ENCODE measurements around the gene VMAC. TPM values are rescaled to one million over a fixed set of nuclear protein-coding genes. Genes with fewer than 3 reads are reported as not detected.

Gene VMAC
- total and polyA plus RNA-seq, 2 of the 13 experiments (the other 11 are each of a cell fraction or from before 2014, with no cell fraction given) = 2.4 TPM

DNA sequence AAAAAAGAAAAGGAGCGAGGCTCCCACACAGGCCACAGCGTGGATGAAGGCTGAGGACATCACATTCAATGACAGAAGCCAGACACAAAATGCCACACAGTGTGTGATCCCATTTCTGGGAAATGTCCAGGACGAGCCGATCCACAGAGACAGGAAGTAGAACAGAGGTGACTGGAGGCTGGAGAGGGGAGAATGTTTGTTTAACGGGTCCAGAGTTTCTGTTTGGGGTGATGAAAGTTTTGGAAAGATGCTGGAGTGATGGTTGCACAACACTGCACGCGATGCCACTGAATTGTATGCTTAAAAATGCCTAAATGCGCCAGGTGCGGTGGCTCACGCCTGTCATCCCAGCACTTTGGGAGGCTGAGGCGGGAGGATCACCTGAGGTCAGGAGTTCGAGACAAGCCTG is 33.7 kb upstream of the VMAC start (continued):
- TF ChIP-seq ZFX (CRISPR knock-in tag; IDR thresholded peaks at IDR 0.05; ENCODE audit: low read depth) (peak; percentile 35; the same call in 1 of the 2 replicates), ZNF296 (CRISPR knock-in tag; conservative IDR thresholded peaks at IDR 0.05) (no peak), ZC3H13 (CRISPR knock-in tag; IDR thresholded peaks at IDR 0.05) (peak; percentile 75), CCDC6 (CRISPR knock-in tag; IDR thresholded peaks at IDR 0.05) (peak; percentile 96; the same call in 1 of the 2 replicates), POLR2G (IDR thresholded peaks at IDR 0.05; ENCODE audit: low read depth, low read length) (peak; percentile 72), ATM (IDR thresholded peaks at IDR 0.05; ENCODE audit: borderline replicate concordance) (no peak), HOXA5 (CRISPR knock-in tag; IDR thresholded peaks at IDR 0.05) (peak; percentile 89), NAIF1 (CRISPR knock-in tag; IDR thresholded peaks at IDR 0.05; ENCODE audit: borderline replicate concordance) (no peak), TCF7L2 (IDR thresholded peaks at IDR 0.05; ENCODE audit: low read depth, low read length) (no peak), NFIC (IDR thresholded peaks at IDR 0.05; ENCODE audit: low read length) (peak; percentile 90), ZNF883 (CRISPR knock-in tag; IDR thresholded peaks at IDR 0.05; ENCODE audit: not compliant biosample characterization) (no peak), ZNF431 (CRISPR knock-in tag; IDR thresholded peaks at IDR 0.05; ENCODE audit: borderline replicate concordance, low read depth) (peak; percentile 81), SP1 (IDR thresholded peaks at IDR 0.05) (no peak), SP1 (CRISPR knock-in tag; IDR thresholded peaks at IDR 0.05) (no peak), CREB1 (IDR thresholded peaks at IDR 0.05) (peak; percentile 55), CREB1 (CRISPR knock-in tag; IDR thresholded peaks at IDR 0.05) (peak; percentile 65), KDM5A (IDR thresholded peaks at IDR 0.05; ENCODE audit: borderline replicate concordance, low read length) (no peak), CBX1 (IDR thresholded peaks at IDR 0.05; ENCODE audit: low read depth) (peak; percentile 61), KAT2B (IDR thresholded peaks at IDR 0.05; ENCODE audit: borderline replicate concordance, low read depth, low read length) (no peak), MZF1 (CRISPR knock-in tag; IDR thresholded peaks at IDR 0.05; ENCODE audit: borderline replicate concordance) (no peak; the same call in 1 of the 2 replicates), JUND (CRISPR knock-in tag; IDR thresholded peaks at IDR 0.05) (peak; percentile 78)
- TF ChIP-seq, protein P1, sequence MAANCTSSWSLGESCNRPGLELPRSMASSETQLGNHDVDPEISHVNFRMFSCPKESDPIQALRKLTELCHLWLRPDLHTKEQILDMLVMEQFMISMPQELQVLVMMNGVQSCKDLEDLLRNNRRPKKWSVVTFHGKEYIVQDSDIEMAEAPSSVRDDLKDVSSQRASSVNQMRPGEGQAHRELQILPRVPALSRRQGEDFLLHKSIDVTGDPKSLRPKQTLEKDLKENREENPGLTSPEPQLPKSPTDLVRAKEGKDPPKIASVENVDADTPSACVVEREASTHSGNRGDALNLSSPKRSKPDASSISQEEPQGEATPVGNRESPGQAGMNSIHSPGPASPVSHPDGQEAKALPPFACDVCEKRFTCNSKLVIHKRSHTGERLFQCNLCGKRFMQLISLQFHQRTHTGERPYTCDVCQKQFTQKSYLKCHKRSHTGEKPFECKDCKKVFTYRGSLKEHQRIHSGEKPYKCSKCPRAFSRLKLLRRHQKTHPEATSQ (CRISPR knock-in tag; IDR thresholded peaks at IDR 0.05; ENCODE audit: borderline replicate concordance) = no peak
- TF ChIP-seq, protein P2, sequence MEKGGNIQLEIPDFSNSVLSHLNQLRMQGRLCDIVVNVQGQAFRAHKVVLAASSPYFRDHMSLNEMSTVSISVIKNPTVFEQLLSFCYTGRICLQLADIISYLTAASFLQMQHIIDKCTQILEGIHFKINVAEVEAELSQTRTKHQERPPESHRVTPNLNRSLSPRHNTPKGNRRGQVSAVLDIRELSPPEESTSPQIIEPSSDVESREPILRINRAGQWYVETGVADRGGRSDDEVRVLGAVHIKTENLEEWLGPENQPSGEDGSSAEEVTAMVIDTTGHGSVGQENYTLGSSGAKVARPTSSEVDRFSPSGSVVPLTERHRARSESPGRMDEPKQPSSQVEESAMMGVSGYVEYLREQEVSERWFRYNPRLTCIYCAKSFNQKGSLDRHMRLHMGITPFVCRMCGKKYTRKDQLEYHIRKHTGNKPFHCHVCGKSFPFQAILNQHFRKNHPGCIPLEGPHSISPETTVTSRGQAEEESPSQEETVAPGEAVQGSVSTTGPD (CRISPR knock-in tag; IDR thresholded peaks at IDR 0.05) = peak; percentile 93
- TF ChIP-seq, protein P3, sequence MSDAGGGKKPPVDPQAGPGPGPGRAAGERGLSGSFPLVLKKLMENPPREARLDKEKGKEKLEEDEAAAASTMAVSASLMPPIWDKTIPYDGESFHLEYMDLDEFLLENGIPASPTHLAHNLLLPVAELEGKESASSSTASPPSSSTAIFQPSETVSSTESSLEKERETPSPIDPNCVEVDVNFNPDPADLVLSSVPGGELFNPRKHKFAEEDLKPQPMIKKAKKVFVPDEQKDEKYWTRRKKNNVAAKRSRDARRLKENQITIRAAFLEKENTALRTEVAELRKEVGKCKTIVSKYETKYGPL (CRISPR knock-in tag; IDR thresholded peaks at IDR 0.05) = no peak
- TF ChIP-seq, protein P4, sequence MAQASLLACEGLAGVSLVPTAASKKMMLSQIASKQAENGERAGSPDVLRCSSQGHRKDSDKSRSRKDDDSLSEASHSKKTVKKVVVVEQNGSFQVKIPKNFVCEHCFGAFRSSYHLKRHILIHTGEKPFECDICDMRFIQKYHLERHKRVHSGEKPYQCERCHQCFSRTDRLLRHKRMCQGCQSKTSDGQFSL (CRISPR knock-in tag; IDR thresholded peaks at IDR 0.05) = no peak
- TF ChIP-seq, protein P5, sequence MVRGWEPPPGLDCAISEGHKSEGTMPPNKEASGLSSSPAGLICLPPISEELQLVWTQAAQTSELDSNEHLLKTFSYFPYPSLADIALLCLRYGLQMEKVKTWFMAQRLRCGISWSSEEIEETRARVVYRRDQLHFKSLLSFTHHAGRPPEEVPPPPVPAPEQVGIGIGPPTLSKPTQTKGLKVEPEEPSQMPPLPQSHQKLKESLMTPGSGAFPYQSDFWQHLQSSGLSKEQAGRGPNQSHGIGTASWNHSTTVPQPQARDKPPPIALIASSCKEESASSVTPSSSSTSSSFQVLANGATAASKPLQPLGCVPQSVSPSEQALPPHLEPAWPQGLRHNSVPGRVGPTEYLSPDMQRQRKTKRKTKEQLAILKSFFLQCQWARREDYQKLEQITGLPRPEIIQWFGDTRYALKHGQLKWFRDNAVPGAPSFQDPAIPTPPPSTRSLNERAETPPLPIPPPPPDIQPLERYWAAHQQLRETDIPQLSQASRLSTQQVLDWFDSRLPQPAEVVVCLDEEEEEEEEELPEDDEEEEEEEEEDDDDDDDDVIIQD (CRISPR knock-in tag; IDR thresholded peaks at IDR 0.05; ENCODE audit: low read depth) = peak; percentile 67
- TF ChIP-seq, protein P6, sequence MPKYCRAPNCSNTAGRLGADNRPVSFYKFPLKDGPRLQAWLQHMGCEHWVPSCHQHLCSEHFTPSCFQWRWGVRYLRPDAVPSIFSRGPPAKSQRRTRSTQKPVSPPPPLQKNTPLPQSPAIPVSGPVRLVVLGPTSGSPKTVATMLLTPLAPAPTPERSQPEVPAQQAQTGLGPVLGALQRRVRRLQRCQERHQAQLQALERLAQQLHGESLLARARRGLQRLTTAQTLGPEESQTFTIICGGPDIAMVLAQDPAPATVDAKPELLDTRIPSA (CRISPR knock-in tag; IDR thresholded peaks at IDR 0.05; ENCODE audit: borderline replicate concordance) = no peak
